ENCODE data around the gene TCF7. TPM values are rescaled to one million over a fixed set of nuclear protein-coding genes. Genes with fewer than 3 reads are reported as not detected.

TCF7 gene
- total and polyA plus RNA-seq, 2 donors (not counting 1 experiment from before 2014, with no cell fraction given), result 3.1 to 3.3 TPM

- TF ChIP-seq, protein P1, sequence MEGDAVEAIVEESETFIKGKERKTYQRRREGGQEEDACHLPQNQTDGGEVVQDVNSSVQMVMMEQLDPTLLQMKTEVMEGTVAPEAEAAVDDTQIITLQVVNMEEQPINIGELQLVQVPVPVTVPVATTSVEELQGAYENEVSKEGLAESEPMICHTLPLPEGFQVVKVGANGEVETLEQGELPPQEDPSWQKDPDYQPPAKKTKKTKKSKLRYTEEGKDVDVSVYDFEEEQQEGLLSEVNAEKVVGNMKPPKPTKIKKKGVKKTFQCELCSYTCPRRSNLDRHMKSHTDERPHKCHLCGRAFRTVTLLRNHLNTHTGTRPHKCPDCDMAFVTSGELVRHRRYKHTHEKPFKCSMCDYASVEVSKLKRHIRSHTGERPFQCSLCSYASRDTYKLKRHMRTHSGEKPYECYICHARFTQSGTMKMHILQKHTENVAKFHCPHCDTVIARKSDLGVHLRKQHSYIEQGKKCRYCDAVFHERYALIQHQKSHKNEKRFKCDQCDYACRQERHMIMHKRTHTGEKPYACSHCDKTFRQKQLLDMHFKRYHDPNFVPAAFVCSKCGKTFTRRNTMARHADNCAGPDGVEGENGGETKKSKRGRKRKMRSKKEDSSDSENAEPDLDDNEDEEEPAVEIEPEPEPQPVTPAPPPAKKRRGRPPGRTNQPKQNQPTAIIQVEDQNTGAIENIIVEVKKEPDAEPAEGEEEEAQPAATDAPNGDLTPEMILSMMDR (conservative IDR thresholded peaks at IDR 0.05 in 1 of 2, IDR thresholded peaks at IDR 0.05 in 1 of 2; ENCODE audit: low read depth in 1 of 2, low read length in 2 of 2), result no peak
- no peak for TF ChIP-seq EZH2 (IDR thresholded peaks at IDR 0.05; ENCODE audit: low read length, missing control alignments)
- no peak for DNase-seq (ENCODE audit: low read depth in 2 of 2)
- no peak overlapping the region for H3K27ac ChIP-seq (ENCODE audit: insufficient read depth, low read length)
Measured at GRCh38 chr5:134103998-134104654, 10.4 kb upstream of the TCF7 start.

GRCh38 chr5:134106991-134107701, 7.3 kb upstream of the TCF7 start:
- TF ChIP-seq EZH2 (IDR thresholded peaks at IDR 0.05; ENCODE audit: low read length, missing control alignments), result no peak
- TF ChIP-seq, protein P1 (conservative IDR thresholded peaks at IDR 0.05 in 1 of 2, IDR thresholded peaks at IDR 0.05 in 1 of 2; ENCODE audit: low read depth in 1 of 2, low read length in 2 of 2), result no peak
- no peaks in the 10 kb centered on the region for H3K79me2 ChIP-seq (ENCODE audit: control insufficient read depth, insufficient read depth, low read length)
- no peaks in the 10 kb centered on the region for H3K4me1 ChIP-seq (ENCODE audit: control insufficient read depth, extremely low read depth, insufficient read depth, low read length)
- H4K20me1 ChIP-seq (ENCODE audit: control insufficient read depth, extremely low read depth, insufficient read depth, low read length), result no peaks in the 10 kb centered on the region
- no peaks in the 10 kb centered on the region for H3K36me3 ChIP-seq (ENCODE audit: control insufficient read depth, insufficient read depth, low read length)
- H3K4me3 ChIP-seq (replicated peaks in 1 of 4; ENCODE audit: control extremely low read depth in 1 of 4, insufficient read depth in 1 of 4, low read depth in 3 of 4, low read length in 4 of 4), result no peak overlapping the region
- no peak overlapping the region for H2AFZ ChIP-seq (ENCODE audit: low read length)
- no peak for DNase-seq (ENCODE audit: low read depth in 2 of 2)
- no peak overlapping the region for H3K9ac ChIP-seq (ENCODE audit: insufficient read depth, low read length)
- no peak overlapping the region for H3K27ac ChIP-seq (ENCODE audit: insufficient read depth, low read length)
- no peaks in the 10 kb centered on the region for H3K9me3 ChIP-seq (ENCODE audit: control insufficient read depth, insufficient read depth, low read depth, low read length)
- no peak overlapping the region for H3K4me2 ChIP-seq (ENCODE audit: extremely low read depth, insufficient read depth, low read length)
- H3K27me3 ChIP-seq (ENCODE audit: control insufficient read depth, insufficient read depth, low read length), result no peaks in the 10 kb centered on the region

More at GRCh38 chr5:134103998-134104654, 10.4 kb upstream of the TCF7 start:
- Histone ChIP-seq H3K79me2 (ENCODE audit: control insufficient read depth, insufficient read depth, low read length) (no peaks in the 10 kb centered on the region), H4K20me1 (ENCODE audit: control insufficient read depth, extremely low read depth, insufficient read depth, low read length) (no peaks in the 10 kb centered on the region), H3K9me3 (ENCODE audit: control insufficient read depth, insufficient read depth, low read depth, low read length) (no peaks in the 10 kb centered on the region), H3K4me3 (replicated peaks in 1 of 4; ENCODE audit: control extremely low read depth in 1 of 4, insufficient read depth in 1 of 4, low read depth in 3 of 4, low read length in 4 of 4) (no peak overlapping the region), H3K36me3 (ENCODE audit: control insufficient read depth, insufficient read depth, low read length) (no peaks in the 10 kb centered on the region), H3K4me2 (ENCODE audit: extremely low read depth, insufficient read depth, low read length) (no peak overlapping the region), H3K27me3 (ENCODE audit: control insufficient read depth, insufficient read depth, low read length) (no peaks in the 10 kb centered on the region), H2AFZ (ENCODE audit: low read length) (no peak overlapping the region), H3K9ac (ENCODE audit: insufficient read depth, low read length) (no peak overlapping the region), H3K4me1 (ENCODE audit: control insufficient read depth, extremely low read depth, insufficient read depth, low read length) (no peaks in the 10 kb centered on the region)

DNA sequence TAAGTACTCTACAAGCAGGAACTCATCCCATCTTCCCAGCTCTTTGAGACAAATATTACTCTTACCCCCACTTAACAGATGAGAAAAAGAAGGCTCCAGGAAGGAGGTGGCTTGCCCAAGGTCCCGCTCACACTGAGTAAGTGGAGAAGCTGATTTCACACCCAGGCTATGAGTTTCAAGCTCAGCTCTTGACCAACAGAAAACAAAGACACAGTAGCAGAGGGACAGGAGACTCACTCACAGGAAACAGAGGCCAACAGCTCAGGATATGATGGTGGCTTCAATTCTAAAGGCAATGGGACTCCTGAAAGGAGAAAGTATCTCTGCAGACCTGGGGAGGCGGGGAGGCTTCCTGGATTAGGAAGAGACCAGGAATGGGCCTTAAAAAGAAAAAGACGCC, 6.7 kb upstream of the TCF7 start:
- H3K27me3 ChIP-seq (ENCODE audit: control insufficient read depth, insufficient read depth, low read length), result no peaks in the 10 kb centered on the region
- peaks cover 2% of the 10 kb centered on the region for H3K4me1 ChIP-seq (ENCODE audit: control insufficient read depth, extremely low read depth, insufficient read depth, low read length)
- no peak overlapping the region for H2AFZ ChIP-seq (ENCODE audit: low read length)
- H4K20me1 ChIP-seq (ENCODE audit: control insufficient read depth, extremely low read depth, insufficient read depth, low read length), result no peaks in the 10 kb centered on the region
- no peak overlapping the region for H3K27ac ChIP-seq (ENCODE audit: insufficient read depth, low read length)
- H3K9me3 ChIP-seq (ENCODE audit: control insufficient read depth, insufficient read depth, low read depth, low read length), result no peaks in the 10 kb centered on the region
- no peak for DNase-seq (ENCODE audit: low read depth in 2 of 2)
- H3K36me3 ChIP-seq (ENCODE audit: control insufficient read depth, insufficient read depth, low read length), result no peaks in the 10 kb centered on the region
- no peaks in the 10 kb centered on the region for H3K79me2 ChIP-seq (ENCODE audit: control insufficient read depth, insufficient read depth, low read length)
- no peak overlapping the region for H3K9ac ChIP-seq (ENCODE audit: insufficient read depth, low read length)
- no peak overlapping the region for H3K4me3 ChIP-seq (replicated peaks in 1 of 4; ENCODE audit: control extremely low read depth in 1 of 4, insufficient read depth in 1 of 4, low read depth in 3 of 4, low read length in 4 of 4)
- H3K4me2 ChIP-seq (ENCODE audit: extremely low read depth, insufficient read depth, low read length), result no peak overlapping the region
- no peak for TF ChIP-seq EZH2 (IDR thresholded peaks at IDR 0.05; ENCODE audit: low read length, missing control alignments)
- TF ChIP-seq, protein P1 (conservative IDR thresholded peaks at IDR 0.05 in 1 of 2, IDR thresholded peaks at IDR 0.05 in 1 of 2; ENCODE audit: low read depth in 1 of 2, low read length in 2 of 2), result no peak

Measured in fibroblast of lung (primary cell).